PFSK-1 (cell line): ENCODE results near the gene POLR3G.

Experiments
- POLR2AphosphoS5 ChIP-seq: IDR thresholded peaks from 2 replicates; pipeline ENCODE4 v1.6.1; 2012; ENCODE audit warnings: low read depth, mild to moderate bottlenecking, control low read depth, low read length, moderate library complexity
- SIN3A ChIP-seq: IDR thresholded peaks from 2 replicates; pipeline ENCODE4 v1.6.1; 2012; ENCODE audit warnings: mild to moderate bottlenecking, low read length, moderate library complexity, borderline replicate concordance; ENCODE audit not compliant: insufficient read depth
- TAF1 ChIP-seq: IDR thresholded peaks from 2 replicates; pipeline ENCODE4 v1.6.1; 2012; ENCODE audit warnings: low read length, control low read depth, borderline replicate concordance; ENCODE audit not compliant: insufficient read depth
- TF ChIP-seq, protein P1 (sequence below), 2 experiments: IDR thresholded peaks; 2 replicates each; pipeline versions ENCODE4 v1.6.1 to v1.8.0; 2011 to 2012; ENCODE audit warnings: low read depth in 2 of 2, low read length in 2 of 2, control low read depth in 1 of 2, inconsistent platforms in 1 of 2, mild to moderate bottlenecking in 1 of 2, moderate library complexity in 1 of 2; ENCODE audit not compliant: insufficient read depth in 1 of 2

DNA sequence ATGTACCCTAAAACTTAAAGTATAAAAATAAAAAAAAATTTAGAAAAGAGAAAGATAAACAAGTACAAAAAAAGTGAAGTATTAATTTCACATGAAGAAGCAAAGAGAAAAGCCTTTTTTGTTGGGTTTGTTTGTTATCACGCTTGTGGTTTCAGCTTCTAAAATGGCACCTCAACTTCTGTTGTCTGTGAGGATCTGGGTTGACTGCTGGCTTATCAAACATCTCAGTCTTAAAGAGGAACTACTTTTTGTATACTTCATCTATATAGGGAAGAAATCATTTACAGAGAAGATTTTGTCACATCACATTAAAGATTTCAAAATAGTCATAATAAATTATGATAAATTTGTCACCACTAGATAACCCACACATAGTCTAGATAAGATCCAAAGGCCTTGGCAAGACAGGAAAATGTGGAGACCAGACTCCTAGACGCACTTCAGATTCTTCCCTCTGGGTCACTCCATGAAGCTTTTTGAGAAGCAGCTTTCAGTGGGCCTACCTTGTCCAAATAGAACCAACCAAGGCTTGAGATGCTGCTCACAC, 75.1 kb downstream of the POLR3G start:
- TF ChIP-seq POLR2AphosphoS5: no peak
- TF ChIP-seq, protein P1, sequence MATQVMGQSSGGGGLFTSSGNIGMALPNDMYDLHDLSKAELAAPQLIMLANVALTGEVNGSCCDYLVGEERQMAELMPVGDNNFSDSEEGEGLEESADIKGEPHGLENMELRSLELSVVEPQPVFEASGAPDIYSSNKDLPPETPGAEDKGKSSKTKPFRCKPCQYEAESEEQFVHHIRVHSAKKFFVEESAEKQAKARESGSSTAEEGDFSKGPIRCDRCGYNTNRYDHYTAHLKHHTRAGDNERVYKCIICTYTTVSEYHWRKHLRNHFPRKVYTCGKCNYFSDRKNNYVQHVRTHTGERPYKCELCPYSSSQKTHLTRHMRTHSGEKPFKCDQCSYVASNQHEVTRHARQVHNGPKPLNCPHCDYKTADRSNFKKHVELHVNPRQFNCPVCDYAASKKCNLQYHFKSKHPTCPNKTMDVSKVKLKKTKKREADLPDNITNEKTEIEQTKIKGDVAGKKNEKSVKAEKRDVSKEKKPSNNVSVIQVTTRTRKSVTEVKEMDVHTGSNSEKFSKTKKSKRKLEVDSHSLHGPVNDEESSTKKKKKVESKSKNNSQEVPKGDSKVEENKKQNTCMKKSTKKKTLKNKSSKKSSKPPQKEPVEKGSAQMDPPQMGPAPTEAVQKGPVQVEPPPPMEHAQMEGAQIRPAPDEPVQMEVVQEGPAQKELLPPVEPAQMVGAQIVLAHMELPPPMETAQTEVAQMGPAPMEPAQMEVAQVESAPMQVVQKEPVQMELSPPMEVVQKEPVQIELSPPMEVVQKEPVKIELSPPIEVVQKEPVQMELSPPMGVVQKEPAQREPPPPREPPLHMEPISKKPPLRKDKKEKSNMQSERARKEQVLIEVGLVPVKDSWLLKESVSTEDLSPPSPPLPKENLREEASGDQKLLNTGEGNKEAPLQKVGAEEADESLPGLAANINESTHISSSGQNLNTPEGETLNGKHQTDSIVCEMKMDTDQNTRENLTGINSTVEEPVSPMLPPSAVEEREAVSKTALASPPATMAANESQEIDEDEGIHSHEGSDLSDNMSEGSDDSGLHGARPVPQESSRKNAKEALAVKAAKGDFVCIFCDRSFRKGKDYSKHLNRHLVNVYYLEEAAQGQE (IDR thresholded peaks at IDR 0.05; ENCODE audit: insufficient read depth in 1 of 2, low read depth in 2 of 2, low read length in 2 of 2): no peak
- no peak for TF ChIP-seq SIN3A
- TF ChIP-seq TAF1: no peak
